SK-N-SH (cell line): ENCODE measurements around the gene CNOT1. TPM values are rescaled to one million over a fixed set of nuclear protein-coding genes. Genes with fewer than 3 reads are reported as not detected.

Source experiments
- CTCF ChIA-PET: fragments of 300-600, 350-600 bp; formaldehyde crosslinking; extraction: SDS; loops from one replicate; lab custom pipeline; 2021; lab: Yijun Ruan, JAX
- POLR2A ChIA-PET: fragments of 350-600 bp; sonication (Branson Sonifier 250); formaldehyde crosslinking; extraction: SDS; loops from one replicate; lab custom pipeline; 2020; ENCODE audit warnings: antibody characterized with exemption, inconsistent platforms; lab: Yijun Ruan, JAX
- DNase-seq: peaks from one replicate; pipeline ENCODE4 v3.0.0; 2012
- H2AFZ ChIP-seq: fragments of 200-600 bp; sonication (generic); 2 replicates; pipeline ENCODE4 v1.8.1; 2016; ENCODE audit warnings: antibody characterized with exemption, mild to moderate bottlenecking, low read depth
- H3F3A ChIP-seq: fragments of 200-600 bp; sonication (generic); replicated peaks from 2 replicates; pipeline ENCODE3; 2016; ENCODE audit warnings: antibody characterized with exemption, mild to moderate bottlenecking; ENCODE audit not compliant: insufficient read depth
- H3K27ac ChIP-seq, 2 experiments: fragments of 200-500 bp in 1 of 2; fragments of 200-600 bp in 1 of 2; sonication (Bioruptor generic) in 1 of 2; sonication (generic), shearing (Covaris generic) in 1 of 2; 2 replicates each; pipeline versions ENCODE4 v1.5.1 to v1.6.1; 2014 to 2016; ENCODE audit warnings: low read depth in 2 of 2, inconsistent platforms in 1 of 2, low read length in 1 of 2, mild to moderate bottlenecking in 1 of 2, mixed read lengths in 1 of 2
- H3K27me3 ChIP-seq: fragments of 200-600 bp; sonication (generic), shearing (Covaris generic); 2 replicates; pipeline ENCODE4 v1.6.1; 2016; ENCODE audit warnings: mixed run types; ENCODE audit not compliant: insufficient read depth
- H3K36me3 ChIP-seq, 2 experiments: fragments of 200-500 bp in 1 of 2; fragments of 200-600 bp in 1 of 2; sonication (Bioruptor generic) in 1 of 2; sonication (generic) in 1 of 2; replicated peaks in 1 of 2; 2 replicates each; pipeline versions ENCODE3 to v1.5.1; 2014 to 2016; ENCODE audit warnings: low read length in 1 of 2, mild to moderate bottlenecking in 1 of 2; ENCODE audit not compliant: insufficient read depth in 2 of 2, control insufficient read depth in 1 of 2
- H3K4me1 ChIP-seq, 2 experiments: fragments of 200-500 bp in 1 of 2; fragments of 200-600 bp in 1 of 2; sonication (Bioruptor generic) in 1 of 2; sonication (generic), shearing (Covaris generic) in 1 of 2; 2 replicates each; pipeline versions ENCODE4 v1.5.1 to v1.6.1; 2014 to 2016; ENCODE audit warnings: low read depth in 1 of 2, low read length in 1 of 2, mixed run types in 1 of 2; ENCODE audit not compliant: insufficient read depth in 2 of 2, control insufficient read depth in 1 of 2
- H3K4me2 ChIP-seq: fragments of 200-600 bp; sonication (generic), shearing (Covaris generic); 2 replicates; pipeline ENCODE4 v1.6.1; 2017; ENCODE audit warnings: mixed run types
- H3K4me3 ChIP-seq, 2 experiments: fragments of 200-500 bp in 1 of 2; fragments of 200-600 bp in 1 of 2; sonication (Bioruptor generic) in 1 of 2; sonication (generic), shearing (Covaris generic) in 1 of 2; 2 replicates each; pipeline versions ENCODE4 v1.5.1 to v1.8.1; 2014 to 2016; ENCODE audit warnings: low read depth in 2 of 2, inconsistent platforms in 1 of 2, low read length in 1 of 2, mild to moderate bottlenecking in 1 of 2, mixed read lengths in 1 of 2, moderate library complexity in 1 of 2
- H3K79me2 ChIP-seq: fragments of 200-600 bp; sonication (generic); 2 replicates; pipeline ENCODE4 v1.8.1; 2017; ENCODE audit warnings: mild to moderate bottlenecking; ENCODE audit not compliant: insufficient read depth
- H3K9ac ChIP-seq: fragments of 200-600 bp; sonication (generic); 2 replicates; pipeline ENCODE4 v1.6.1; 2017; ENCODE audit warnings: mixed run types
- H3K9me2 ChIP-seq: fragments of 200-600 bp; sonication (generic); 2 replicates; pipeline ENCODE4 v1.6.1; 2017; ENCODE audit warnings: mixed run types
- H3K9me3 ChIP-seq: fragments of 200-600 bp; sonication (generic); 2 replicates; pipeline ENCODE4 v1.6.1; 2017; ENCODE audit warnings: mixed run types, mild to moderate bottlenecking, moderate library complexity
- H4K20me1 ChIP-seq: fragments of 200-600 bp; sonication (generic); 2 replicates; pipeline ENCODE4 v1.6.1; 2017; ENCODE audit warnings: mild to moderate bottlenecking, mixed run types; ENCODE audit not compliant: insufficient read depth
- CHD2 ChIP-seq: fragments of 150-350 bp; IDR thresholded peaks from 2 replicates; pipeline ENCODE4 v1.6.1; 2018; ENCODE audit warnings: low read length; ENCODE audit not compliant: partially characterized antibody
- ELF1 ChIP-seq: IDR thresholded peaks from 2 replicates; pipeline ENCODE4 v1.4.0; 2012
- EZH2phosphoT487 ChIP-seq: fragments of 200-600 bp; sonication (generic); IDR thresholded peaks from 2 replicates; pipeline ENCODE4 v1.6.1; 2017; ENCODE audit warnings: low read depth, mixed run types, mild to moderate bottlenecking, antibody characterized with exemption, moderate library complexity, borderline replicate concordance
- FOSL2 ChIP-seq: IDR thresholded peaks from 2 replicates; pipeline ENCODE4 v1.4.0; 2012; ENCODE audit warnings: low read depth, mild to moderate bottlenecking, moderate library complexity, borderline replicate concordance
- FOXJ3 ChIP-seq: sonication (generic); formaldehyde crosslinking; IDR thresholded peaks from 2 replicates; pipeline ENCODE4 v1.5.1; 2020; ENCODE audit warnings: mild to moderate bottlenecking, missing genetic modification reagents
- FOXM1 ChIP-seq: IDR thresholded peaks from 2 replicates; pipeline ENCODE4 v1.4.0; 2012; ENCODE audit warnings: low read depth, mild to moderate bottlenecking
- GABPA ChIP-seq: IDR thresholded peaks from 2 replicates; pipeline ENCODE4 v1.4.0; 2012; ENCODE audit warnings: low read depth, mild to moderate bottlenecking
- GATA2 ChIP-seq: sonication (generic); formaldehyde crosslinking; IDR thresholded peaks from 2 replicates; pipeline ENCODE4 v1.5.0; 2020; ENCODE audit warnings: mild to moderate bottlenecking, missing genetic modification reagents
- JUND ChIP-seq: IDR thresholded peaks from 2 replicates; pipeline ENCODE4 v1.4.0; 2012
- MEF2A ChIP-seq: IDR thresholded peaks from 2 replicates; pipeline ENCODE4 v1.4.0; 2012; ENCODE audit warnings: low read depth, borderline replicate concordance
- MXI1 ChIP-seq: IDR thresholded peaks from 2 replicates; pipeline ENCODE4 v1.6.1; 2012; ENCODE audit warnings: mild to moderate bottlenecking, low read depth, low read length, improper control_type of control experiment
- POLR2AphosphoS5 ChIP-seq: IDR thresholded peaks from 2 replicates; pipeline ENCODE4 v1.6.1; 2012; ENCODE audit warnings: low read depth, low read length
- RAD21 ChIP-seq: IDR thresholded peaks from 2 replicates; pipeline ENCODE4 v1.6.1; 2012; ENCODE audit warnings: mild to moderate bottlenecking, low read length
- RXRA ChIP-seq: IDR thresholded peaks from 2 replicates; pipeline ENCODE4 v1.4.0; 2012; ENCODE audit warnings: low read depth, mild to moderate bottlenecking, borderline replicate concordance
- SIN3A ChIP-seq: IDR thresholded peaks from 2 replicates; pipeline ENCODE4 v1.6.1; 2012; ENCODE audit warnings: low read depth, mild to moderate bottlenecking, low read length, moderate library complexity, borderline replicate concordance
- SMC3 ChIP-seq: IDR thresholded peaks from 2 replicates; pipeline ENCODE4 v1.6.1; 2012; ENCODE audit warnings: low read depth, low read length, improper control_type of control experiment
- TAF1 ChIP-seq: IDR thresholded peaks from 2 replicates; pipeline ENCODE4 v1.6.1; 2012; ENCODE audit warnings: low read depth, mild to moderate bottlenecking, low read length, moderate library complexity, borderline replicate concordance
- TCF12 ChIP-seq: IDR thresholded peaks from 2 replicates; pipeline ENCODE4 v1.4.0; 2012
- TEAD4 ChIP-seq: IDR thresholded peaks from 2 replicates; pipeline ENCODE4 v1.4.0; 2012; ENCODE audit warnings: mild to moderate bottlenecking, borderline replicate concordance; ENCODE audit not compliant: insufficient read depth
- YY1 ChIP-seq: IDR thresholded peaks from 2 replicates; pipeline ENCODE4 v1.4.0; 2012; ENCODE audit warnings: low read depth, mild to moderate bottlenecking
- WGBS: methylation state at CpG from one replicate; pipeline ENCODE4 v1.1.6; 2017; ENCODE audit warnings: low lambda C conversion rate; 5-methylcytosine and 5-hydroxymethylcytosine counted together
- polyA plus RNA-seq, 3 experiments: library from polyadenylated mRNA; depleted of rRNA; stranded (reverse); fragments of >200 nt; gene quantifications; 2 replicates each; pipeline ENCODE4 v1.2.3, GENCODE V29; 2012
- TF ChIP-seq, protein P1 (sequence below): fragments of 200-600 bp; sonication (generic); IDR thresholded peaks from 2 replicates; pipeline ENCODE4 v1.6.1; 2017; ENCODE audit warnings: antibody characterized with exemption, mild to moderate bottlenecking, moderate library complexity

The CNOT1 gene
- polyA plus RNA-seq, 1 of the 3 experiments (the other 2 are of a cell fraction) = 77.8 TPM

DNA sequence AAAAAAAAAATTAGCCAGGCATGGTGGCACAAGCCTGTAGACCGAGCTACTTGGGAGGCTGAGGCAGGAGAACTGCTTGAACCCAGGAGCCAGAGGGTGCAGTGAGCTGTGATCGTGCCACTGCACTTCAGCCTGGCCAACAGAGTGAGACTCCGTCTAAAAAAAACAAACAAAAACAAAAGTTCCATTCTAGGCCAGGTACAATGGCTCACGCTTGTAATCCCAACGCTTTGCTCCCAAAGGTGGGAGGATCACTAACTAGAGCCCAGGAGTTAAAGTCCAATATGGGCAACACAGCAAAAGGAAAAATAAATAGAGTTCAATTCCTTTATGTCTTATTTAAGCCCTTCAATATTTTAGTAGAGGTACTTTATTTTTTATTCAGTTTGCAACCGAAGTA lies 47.5 kb downstream of the CNOT1 start (continued):
- TF ChIP-seq SIN3A = no peak
- TF ChIP-seq FOXJ3 = no peak
- TF ChIP-seq JUND = no peak
- no peak for TF ChIP-seq MXI1
- TF ChIP-seq MEF2A = no peak
- TF ChIP-seq SMC3 = no peak
- TF ChIP-seq RXRA = no peak
- no peak for TF ChIP-seq TCF12
- no peak for TF ChIP-seq EZH2phosphoT487
- no peak for TF ChIP-seq RAD21

GRCh38 chr16:58579587-58579986 lies 50.0 kb downstream of the CNOT1 start:
- Histone ChIP-seq H3K4me3 (no peak overlapping the region), H3K79me2 (peaks cover 19% of the 10 kb centered on the region), H3K4me1 (peaks cover 2 to 8% of the 10 kb centered on the region in 2 experiments; a peak in 2 of 4 replicates), H3K9me3 (no peaks in the 10 kb centered on the region), H4K20me1 (no peaks in the 10 kb centered on the region), H2AFZ (no peak overlapping the region), H3K4me2 (no peak overlapping the region), H3K27me3 (no peaks in the 10 kb centered on the region), H3K9me2 (no peaks in the 10 kb centered on the region), H3K36me3 (peaks cover 76 to 89% of the 10 kb centered on the region in 2 experiments)
- POLR2A ChIA-PET = no interaction called here
- CTCF ChIA-PET = interaction anchor here (1.1 to 1.5 kb wide), 2 partner anchors 9 to 18 kb away, joined by 3 to 5 read pairs; no protein-coding TSS in a partner anchor
- WGBS = 98% methylated on average over 8 of the region's 8 CpGs
- DNase-seq = no peak
- TF ChIP-seq CHD2 = no peak
- no peak for TF ChIP-seq RAD21
- TF ChIP-seq TAF1 = no peak
- TF ChIP-seq GATA2 (CRISPR knock-in tag) = no peak
- no peak for TF ChIP-seq MXI1
- TF ChIP-seq FOSL2 = no peak
- TF ChIP-seq JUND = no peak
- TF ChIP-seq SMC3 = no peak
- no peak for TF ChIP-seq GABPA
- no peak for TF ChIP-seq ELF1
- TF ChIP-seq POLR2AphosphoS5 = no peak
- TF ChIP-seq, protein P1, sequence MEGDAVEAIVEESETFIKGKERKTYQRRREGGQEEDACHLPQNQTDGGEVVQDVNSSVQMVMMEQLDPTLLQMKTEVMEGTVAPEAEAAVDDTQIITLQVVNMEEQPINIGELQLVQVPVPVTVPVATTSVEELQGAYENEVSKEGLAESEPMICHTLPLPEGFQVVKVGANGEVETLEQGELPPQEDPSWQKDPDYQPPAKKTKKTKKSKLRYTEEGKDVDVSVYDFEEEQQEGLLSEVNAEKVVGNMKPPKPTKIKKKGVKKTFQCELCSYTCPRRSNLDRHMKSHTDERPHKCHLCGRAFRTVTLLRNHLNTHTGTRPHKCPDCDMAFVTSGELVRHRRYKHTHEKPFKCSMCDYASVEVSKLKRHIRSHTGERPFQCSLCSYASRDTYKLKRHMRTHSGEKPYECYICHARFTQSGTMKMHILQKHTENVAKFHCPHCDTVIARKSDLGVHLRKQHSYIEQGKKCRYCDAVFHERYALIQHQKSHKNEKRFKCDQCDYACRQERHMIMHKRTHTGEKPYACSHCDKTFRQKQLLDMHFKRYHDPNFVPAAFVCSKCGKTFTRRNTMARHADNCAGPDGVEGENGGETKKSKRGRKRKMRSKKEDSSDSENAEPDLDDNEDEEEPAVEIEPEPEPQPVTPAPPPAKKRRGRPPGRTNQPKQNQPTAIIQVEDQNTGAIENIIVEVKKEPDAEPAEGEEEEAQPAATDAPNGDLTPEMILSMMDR = no peak
- TF ChIP-seq TCF12 = no peak
- TF ChIP-seq RXRA = no peak
- no peak for TF ChIP-seq TEAD4
- no peak for TF ChIP-seq FOXM1
- TF ChIP-seq FOXJ3 = no peak
- no peak for TF ChIP-seq EZH2phosphoT487
- TF ChIP-seq YY1 = no peak
- TF ChIP-seq, all 33 proteins: peak for 0
- Histone ChIP-seq H3F3A (peaks cover 5% of the 10 kb centered on the region), H3K27ac (no peak overlapping the region), H3K9ac (no peak overlapping the region)
